Cardiac muscle cell (in vitro differentiated cells and primary cell): ENCODE measurements around the gene PPP1R3G. TPM values are rescaled to one million over a fixed set of nuclear protein-coding genes. Genes with fewer than 3 reads are reported as not detected.

ENCODE experiments used
- DNase-seq, 2 donors: peaks; one replicate each; pipeline versions ENCODE4 v3.0.0 to v3.0.0-alpha.2; 2010 to 2017; ENCODE audit warnings: low read depth in 1 of 2, low spot score in 1 of 2
- H3K27ac ChIP-seq: fragments of 200-600 bp; sonication (generic); 2 replicates; pipeline ENCODE4 v1.5.1; 2016
- H3K27me3 ChIP-seq: fragments of 200-600 bp; sonication (generic); 2 replicates; pipeline ENCODE4 v1.6.0; 2016; ENCODE audit warnings: control low read depth
- H3K36me3 ChIP-seq: fragments of 200-600 bp; sonication (generic); 2 replicates; pipeline ENCODE4 v1.5.1; 2016; ENCODE audit warnings: control low read depth
- H3K4me1 ChIP-seq: fragments of 200-600 bp; sonication (generic); 2 replicates; pipeline ENCODE4 v1.8.1; 2017; ENCODE audit warnings: low read depth, mild to moderate bottlenecking, mixed run types
- H3K4me3 ChIP-seq: fragments of 200-600 bp; sonication (generic); 2 replicates; pipeline ENCODE4 v1.5.1; 2016; ENCODE audit warnings: mild to moderate bottlenecking
- H3K9me3 ChIP-seq: fragments of 200-600 bp; sonication (generic); 2 replicates; pipeline ENCODE4 v1.5.1; 2017; ENCODE audit warnings: low read depth, mild to moderate bottlenecking, control low read depth
- CTCF ChIP-seq: IDR thresholded peaks from 2 replicates; pipeline ENCODE4 v1.5.1; 2012; ENCODE audit warnings: low read depth, mild to moderate bottlenecking, low read length
- polyA plus RNA-seq: library from polyadenylated mRNA; unstranded; fragments of >200 nt; fragmentation: Nextera tagmentation; extraction: Ambion mirVana; gene quantifications from 2 replicates; pipeline ENCODE4 v1.2.1, GENCODE V29; 2016
- total RNA-seq: library from RNA; depleted of rRNA; stranded (reverse); fragments of >200 nt; gene quantifications from 2 replicates; pipeline ENCODE4 v1.2.3, GENCODE V29; 2016

Gene PPP1R3G
- total and polyA plus RNA-seq, 2 experiments from 2014 or later, result 2.6 to 7.6 TPM

GRCh38 chr6:5063617-5064016, 21.5 kb upstream of the PPP1R3G start:
- H3K9me3 ChIP-seq, result no peaks in the 10 kb centered on the region
- no peak for DNase-seq
- no peak overlapping the region for H3K27ac ChIP-seq
- H3K36me3 ChIP-seq, result no peaks in the 10 kb centered on the region
- no peak overlapping the region for H3K4me3 ChIP-seq
- TF ChIP-seq CTCF, result no peak
- H3K4me1 ChIP-seq, result no peaks in the 10 kb centered on the region
- no peaks in the 10 kb centered on the region for H3K27me3 ChIP-seq

- Histone ChIP-seq H3K4me1 (no peaks in the 10 kb centered on the region), H3K9me3 (no peaks in the 10 kb centered on the region), H3K36me3 (no peaks in the 10 kb centered on the region), H3K27ac (no peak overlapping the region), H3K27me3 (no peaks in the 10 kb centered on the region), H3K4me3 (no peak overlapping the region)
- no peak for DNase-seq
- TF ChIP-seq CTCF, result no peak
Measured at GRCh38 chr6:5066456-5067093, 18.6 kb upstream of the PPP1R3G start.

- Histone ChIP-seq H3K27me3 (no peaks in the 10 kb centered on the region), H3K27ac (no peak overlapping the region), H3K36me3 (no peaks in the 10 kb centered on the region), H3K4me1 (no peaks in the 10 kb centered on the region), H3K4me3 (no peak overlapping the region), H3K9me3 (no peaks in the 10 kb centered on the region)
- no peak for TF ChIP-seq CTCF
- no peak for DNase-seq
Measured at GRCh38 chr6:5067305-5067704, 17.8 kb upstream of the PPP1R3G start.

DNA sequence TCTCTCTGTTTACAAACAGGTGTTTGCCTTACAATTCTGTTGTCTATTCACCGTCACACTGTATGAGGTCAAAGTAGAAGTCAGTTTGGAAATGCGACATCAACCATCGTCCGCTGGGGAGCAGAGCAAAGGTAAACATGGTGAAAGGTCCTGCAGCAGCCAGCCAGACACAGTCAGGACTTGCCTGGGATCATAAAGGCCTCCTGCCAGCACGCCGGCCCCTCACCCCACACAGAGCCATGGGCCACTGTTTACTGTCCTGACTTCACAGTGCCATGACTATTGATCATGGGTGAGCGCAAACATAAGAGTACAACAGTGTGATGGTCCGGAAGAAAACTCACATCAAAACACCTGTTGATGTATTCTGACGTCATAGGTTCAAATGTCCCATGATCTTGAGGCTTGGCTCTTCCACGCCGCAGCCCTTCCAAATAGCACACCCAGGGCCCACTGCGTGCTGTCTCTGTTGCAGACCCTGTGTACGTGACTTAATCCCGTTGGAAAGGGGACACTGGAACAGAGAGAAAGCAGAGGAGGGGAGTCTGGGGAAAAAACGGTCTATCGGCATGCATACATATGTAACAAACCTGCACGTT, 16.9 kb upstream of the PPP1R3G start:
- TF ChIP-seq CTCF, result no peak
- Histone ChIP-seq H3K9me3 (no peaks in the 10 kb centered on the region), H3K4me3 (no peak overlapping the region), H3K27me3 (no peaks in the 10 kb centered on the region), H3K36me3 (no peaks in the 10 kb centered on the region), H3K27ac (no peak overlapping the region), H3K4me1 (no peaks in the 10 kb centered on the region)
- no peak for DNase-seq

- no peaks in the 10 kb centered on the region for H3K4me1 ChIP-seq
- H3K36me3 ChIP-seq, result no peaks in the 10 kb centered on the region
- no peak for TF ChIP-seq CTCF
- no peak for DNase-seq
- H3K27me3 ChIP-seq, result no peaks in the 10 kb centered on the region
- H3K4me3 ChIP-seq, result no peak overlapping the region
- H3K9me3 ChIP-seq, result no peaks in the 10 kb centered on the region
- no peak overlapping the region for H3K27ac ChIP-seq
Measured at GRCh38 chr6:5071216-5071615, 13.9 kb upstream of the PPP1R3G start.
